Hematopoietic multipotent progenitor cell treated with erythropoietin and hydrocortisone succinate and interleukin-3 and kit ligand, for 4 days (in vitro differentiated cells): ENCODE data around the gene ZNF266.

Source experiments
- DNase-seq: peaks from one replicate; pipeline ENCODE4 v3.0.0-alpha.2; 2015

Gene ZNF266

DNA sequence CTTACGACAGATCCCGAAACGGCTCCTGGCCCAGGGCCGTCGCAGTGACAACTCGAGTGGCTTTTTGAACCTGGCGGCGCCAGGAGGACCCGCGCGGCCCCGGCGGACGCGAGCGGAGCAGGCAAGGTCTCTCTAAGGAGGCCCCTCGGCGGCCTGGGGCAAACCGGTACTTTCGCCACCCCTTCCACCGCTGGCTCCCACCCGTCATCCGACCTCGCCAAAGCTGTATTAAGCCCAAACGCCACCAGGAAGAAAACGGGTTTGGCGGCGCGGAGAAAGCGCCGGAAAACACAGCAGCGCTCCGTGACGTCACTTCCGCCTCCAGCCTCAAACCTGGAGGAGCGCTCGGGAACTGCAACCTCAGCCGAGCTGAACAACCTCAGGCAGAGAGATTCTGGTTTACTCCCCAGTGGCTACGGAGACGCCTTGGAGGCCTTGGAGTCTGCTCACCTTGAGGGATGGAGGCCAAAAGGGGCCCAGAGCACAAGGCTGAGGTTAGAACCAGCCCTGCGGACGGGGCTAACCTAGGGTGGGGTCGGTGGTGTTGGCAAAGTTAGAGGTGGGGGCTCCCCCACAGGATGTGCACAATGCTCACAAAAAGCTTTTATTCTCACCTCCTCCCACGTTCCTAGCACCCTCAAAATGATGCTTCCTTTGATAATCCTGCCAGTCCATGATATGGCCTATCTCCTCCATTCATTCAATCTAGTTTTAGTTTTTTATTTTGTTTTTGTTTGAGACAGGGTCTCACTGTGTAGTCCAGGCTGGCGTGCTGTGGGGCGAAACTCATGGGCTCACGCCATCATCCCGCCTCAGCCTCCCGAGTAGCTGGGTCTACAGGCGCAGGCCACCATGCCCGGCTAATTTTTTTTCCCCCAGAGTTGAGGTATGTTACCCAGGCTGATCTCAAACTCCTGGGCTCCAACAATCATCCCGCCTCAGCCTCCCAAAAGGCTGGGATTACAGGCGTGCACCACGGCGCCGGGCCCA lies at the start of gene ZNF266:
TSS of gene ZNF266 (minus strand) at position 295 of the 990 bp plus-strand sequence. CDS start 15,484 bp downstream, outside the sequence.
- DNase-seq, result peak; percentile 97

DNA sequence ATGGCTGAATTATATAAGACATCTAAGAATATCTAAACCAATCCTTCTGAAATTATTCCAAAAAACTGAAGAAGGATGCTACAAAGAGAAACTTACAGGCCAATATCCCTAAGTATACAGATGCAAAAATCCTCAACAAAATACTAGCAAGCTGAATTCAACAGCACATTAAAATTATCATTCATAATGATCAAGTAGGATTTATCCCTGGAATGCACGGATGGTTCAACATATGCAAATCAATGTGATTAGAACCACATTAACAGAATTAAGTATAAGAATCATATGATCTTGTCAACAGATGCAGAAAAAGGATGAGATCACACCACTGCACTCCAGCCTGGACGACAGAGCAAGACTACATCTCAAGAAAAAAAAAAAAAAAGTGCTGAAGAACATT lies 49.8 kb upstream of the ZNF266 start:
- DNase-seq, result no peak

DNA sequence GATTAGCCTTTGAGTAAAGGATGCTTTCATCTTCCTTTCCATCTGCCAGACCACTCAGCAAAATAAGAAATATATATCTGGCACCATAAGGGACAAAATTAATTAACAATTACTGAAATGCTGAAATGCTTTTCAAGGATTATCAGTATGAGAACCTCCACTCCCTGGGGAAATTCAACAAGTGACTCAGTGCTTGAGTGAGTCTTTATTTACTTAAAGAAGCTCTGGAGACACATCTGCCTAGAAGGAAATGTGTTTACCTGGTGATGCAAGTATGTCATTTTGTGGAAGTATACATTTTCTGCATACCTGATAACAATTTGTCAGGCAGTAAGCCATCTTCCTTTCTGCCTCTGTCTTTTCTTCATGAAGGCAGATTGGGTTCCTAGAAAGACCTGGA lies 39.6 kb upstream of the ZNF266 start:
- DNase-seq, result no peak

DNA sequence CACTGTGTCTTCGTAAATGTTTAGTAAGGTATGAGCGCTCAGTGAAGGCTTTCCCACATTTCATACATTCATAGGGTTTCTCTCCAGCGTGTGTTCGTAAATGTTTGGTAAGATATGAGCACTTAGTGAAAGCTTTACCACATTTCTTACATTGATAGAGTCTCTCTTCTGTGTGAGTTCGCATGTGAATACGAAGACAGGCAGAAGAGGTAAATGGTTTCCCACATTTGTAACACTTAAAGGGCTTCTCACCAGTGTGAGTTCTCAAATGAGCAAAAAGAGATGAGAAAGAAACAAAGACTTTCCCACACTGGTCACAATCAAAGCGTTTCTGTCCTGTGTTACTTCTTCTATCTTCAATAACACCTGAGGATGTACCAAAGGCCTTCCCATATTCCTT lies 31.8 kb upstream of the ZNF266 start:
- DNase-seq, result no peak

DNA sequence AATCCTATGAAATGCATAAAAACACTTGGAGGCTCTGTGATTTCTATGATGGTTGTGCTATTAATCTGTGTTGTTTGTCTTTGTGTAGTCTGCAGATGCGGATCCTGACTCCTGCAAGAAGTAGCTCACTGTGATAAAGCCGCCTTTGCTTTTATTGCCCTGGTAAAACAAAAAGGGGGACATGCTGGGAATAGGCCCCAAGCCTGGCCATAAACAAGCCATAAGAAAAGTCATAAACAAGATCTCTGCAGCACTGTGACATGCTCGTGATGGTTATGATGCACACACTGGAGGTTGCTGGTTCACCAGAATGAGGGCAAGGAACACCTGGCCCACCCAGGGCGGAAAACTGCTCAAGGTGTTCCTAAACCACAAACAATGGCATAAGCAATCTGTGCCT lies 26.6 kb upstream of the ZNF266 start:
- DNase-seq, result no peak

DNA sequence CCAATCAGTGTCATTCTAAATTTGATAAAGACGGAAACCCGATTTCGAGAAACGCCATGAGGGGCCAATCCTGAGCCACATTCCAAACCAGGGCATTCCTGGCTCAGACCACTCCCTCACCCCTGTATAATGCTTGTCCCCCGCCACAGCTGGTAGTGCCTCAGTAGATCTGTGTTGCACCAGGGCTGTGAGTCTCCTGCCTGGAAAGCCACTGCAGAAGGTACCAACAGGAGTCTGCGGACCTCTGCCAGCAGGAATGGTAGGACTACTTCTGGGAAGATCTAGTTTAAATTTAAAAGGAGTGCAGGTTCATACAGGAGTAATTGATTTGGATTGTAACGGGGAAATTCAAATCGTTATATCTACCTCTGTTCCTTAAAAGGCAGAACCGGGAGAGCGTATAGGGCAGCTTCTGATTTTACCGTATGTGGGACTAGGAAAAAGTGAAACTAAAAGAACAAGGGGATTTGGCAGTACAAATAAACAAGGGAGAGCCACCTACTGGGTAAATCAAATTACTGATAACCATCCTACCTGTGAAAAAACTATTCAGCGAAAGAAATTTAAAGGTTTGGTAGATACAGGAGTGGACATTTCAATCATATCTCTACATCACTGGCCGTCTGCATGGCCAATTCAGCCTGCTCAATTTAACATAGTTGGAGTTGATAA lies 20.8 kb upstream of the ZNF266 start:
- no peak for DNase-seq

DNA sequence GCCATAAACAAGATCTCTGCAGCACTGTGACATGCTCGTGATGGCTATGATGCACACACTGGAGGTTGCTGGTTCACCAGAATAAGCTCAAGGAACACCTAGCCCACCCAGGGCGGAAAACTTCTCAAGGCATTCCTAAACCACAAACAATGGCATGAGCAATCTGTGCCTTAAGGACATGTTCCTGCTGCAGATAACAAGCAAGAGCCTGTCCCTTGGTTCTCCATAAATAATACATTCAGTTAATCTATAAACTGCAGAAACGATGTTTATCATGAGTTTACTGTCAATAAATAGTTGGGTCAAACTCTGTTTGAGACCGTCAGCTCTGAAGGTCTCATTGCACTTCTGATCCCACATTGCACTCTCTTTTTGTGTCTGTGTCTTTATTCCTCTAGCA lies 18.6 kb upstream of the ZNF266 start:
- DNase-seq, result no peak

DNA sequence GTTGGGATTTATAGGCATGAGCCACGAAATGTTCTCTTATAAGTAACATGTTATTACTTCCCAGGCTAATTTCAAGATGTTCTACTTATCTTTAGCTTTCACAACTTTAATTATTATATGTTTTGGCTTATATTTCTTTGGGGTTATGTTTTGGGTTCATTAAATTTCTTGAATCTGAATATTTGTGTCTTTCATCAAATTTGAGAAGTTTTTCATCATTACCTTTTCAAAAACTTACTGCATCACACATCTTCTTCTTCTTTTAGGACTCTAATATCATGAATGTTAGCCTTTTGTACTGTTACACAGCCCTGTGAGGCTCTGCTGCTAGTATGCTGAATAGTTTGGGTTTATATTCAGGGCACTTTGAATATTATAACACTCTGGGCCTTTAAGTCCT lies 9.7 kb upstream of the ZNF266 start:
- no peak for DNase-seq

DNA sequence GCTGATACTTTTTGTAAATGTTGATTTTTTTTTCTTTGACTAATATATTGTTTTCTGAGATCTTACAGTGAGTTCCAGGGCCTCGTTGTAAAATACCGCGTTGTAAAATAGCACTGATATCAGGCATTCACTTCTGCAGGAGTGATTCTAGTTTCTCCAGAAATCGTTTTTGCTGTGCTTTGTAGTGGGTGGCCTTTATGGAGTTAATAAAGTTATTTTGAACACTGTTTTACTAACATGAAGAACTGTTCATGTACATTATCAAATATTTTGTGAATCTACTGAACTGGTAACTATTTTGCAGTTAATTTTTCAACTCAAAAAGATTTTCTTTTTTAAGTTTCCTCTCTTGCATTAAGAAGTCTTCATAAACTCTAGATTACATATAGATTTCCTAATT lies 985 bp upstream of the ZNF266 start:
- no peak for DNase-seq

DNA sequence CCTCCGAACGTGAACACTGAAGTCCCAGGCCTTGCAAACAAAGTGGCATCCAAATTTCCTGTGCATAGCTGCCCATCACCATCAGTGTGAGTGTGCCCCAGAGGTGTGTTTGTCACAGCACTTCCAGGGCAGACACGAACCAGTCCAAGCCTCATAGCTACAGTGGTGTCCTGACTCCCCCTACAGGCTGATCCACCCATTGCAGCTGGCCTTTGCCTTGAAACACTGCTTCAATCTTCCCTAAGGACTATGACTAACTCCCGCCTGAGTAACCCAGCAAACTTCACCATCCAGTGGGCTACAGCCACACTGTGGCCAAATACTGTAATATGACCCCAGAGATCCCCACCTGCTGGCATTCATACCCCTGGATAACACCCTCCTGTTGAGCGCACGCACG lies 3.9 kb downstream of the ZNF266 start:
- peak; percentile 44 for DNase-seq

DNA sequence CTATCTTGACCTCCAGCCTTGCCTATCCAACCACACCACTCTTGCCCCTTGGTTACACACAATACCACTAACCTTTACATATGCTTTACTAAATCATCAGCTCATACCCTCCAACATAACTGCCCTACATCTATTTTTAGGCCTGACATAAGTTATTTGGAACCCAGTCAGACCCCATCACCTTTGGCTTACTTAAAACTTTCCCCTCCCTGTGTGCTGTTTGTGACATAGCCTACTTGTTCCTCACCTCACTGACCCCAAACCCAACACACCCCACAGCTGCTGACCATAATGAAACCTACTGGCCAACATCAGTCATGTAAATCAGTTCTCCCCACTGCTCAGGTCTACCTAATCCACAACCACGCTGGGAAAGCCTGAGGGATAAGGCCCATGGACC lies 4.9 kb downstream of the ZNF266 start:
- DNase-seq, result no peak

DNA sequence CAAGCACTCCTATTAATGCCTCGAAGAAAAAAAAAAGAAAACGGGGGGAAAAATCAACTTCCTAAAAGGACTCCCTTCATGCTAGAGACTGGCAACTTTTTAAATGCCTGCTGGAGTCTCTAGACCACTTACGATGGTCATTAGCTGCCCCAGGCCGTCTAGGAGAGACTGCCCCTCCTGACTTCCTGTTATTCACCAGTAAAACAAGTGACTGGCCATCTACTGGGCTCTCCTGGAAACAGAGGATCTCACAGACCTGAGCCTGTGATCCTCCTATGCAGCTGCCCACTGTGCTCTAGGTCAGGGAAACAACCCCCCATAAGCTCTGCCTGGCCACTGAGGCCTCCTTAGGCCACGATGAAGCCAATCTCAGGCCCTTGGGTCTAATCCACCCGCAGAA lies 7.4 kb downstream of the ZNF266 start:
- DNase-seq, result no peak

DNA sequence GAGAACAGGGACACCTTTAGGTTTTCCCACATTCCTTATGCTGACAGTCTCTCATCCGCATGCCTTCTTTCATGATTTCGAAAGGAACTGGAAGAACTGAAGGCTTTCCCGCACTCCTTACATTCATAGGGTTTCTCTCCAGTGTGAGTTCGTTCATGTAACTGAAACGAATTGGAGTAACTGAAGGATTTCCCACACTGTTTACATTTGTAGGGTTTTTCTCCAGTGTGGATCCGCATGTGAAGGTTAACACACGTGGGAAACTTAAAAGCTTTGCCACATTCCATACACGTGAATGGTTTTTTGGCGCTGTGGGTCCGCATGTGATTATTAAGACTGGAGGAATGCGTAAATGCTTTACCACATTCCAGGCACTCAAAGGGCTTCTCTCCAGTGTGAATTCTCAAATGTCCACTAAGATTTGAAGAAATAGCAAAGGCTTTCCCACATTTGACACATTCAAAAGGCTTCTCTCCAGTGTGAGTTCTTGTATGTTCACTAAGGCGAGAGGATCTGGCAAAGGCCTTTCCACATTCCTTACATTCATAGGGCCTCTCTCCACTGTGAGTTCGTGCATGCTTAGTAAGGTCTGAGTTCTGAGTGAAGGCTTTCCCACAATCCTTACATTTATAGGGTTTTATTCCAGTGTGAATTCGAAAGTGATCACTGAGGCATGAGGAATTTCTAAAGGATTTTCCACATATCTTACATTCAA lies 22.0 kb downstream of the ZNF266 start:
- DNase-seq, result no peak

DNA sequence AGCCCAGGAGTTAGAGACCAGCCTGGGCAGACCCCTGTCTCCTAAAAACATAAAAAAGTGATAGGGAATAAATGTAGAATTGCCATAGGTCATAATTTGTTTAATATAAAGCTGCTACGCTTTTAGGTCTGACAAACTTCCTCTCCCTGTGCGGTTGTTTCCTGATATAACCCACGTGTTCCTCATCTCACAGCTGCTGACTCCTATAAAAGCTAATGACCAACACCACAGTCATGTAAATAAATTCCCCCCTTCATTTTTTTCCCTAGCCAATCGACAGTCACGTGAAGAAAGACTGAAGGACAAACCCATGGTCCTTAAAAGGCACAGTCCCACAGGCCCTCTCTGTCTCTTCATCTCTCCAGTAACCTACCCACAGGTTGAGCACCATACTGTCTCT lies 27.5 kb downstream of the ZNF266 start:
- DNase-seq, result no peak

DNA sequence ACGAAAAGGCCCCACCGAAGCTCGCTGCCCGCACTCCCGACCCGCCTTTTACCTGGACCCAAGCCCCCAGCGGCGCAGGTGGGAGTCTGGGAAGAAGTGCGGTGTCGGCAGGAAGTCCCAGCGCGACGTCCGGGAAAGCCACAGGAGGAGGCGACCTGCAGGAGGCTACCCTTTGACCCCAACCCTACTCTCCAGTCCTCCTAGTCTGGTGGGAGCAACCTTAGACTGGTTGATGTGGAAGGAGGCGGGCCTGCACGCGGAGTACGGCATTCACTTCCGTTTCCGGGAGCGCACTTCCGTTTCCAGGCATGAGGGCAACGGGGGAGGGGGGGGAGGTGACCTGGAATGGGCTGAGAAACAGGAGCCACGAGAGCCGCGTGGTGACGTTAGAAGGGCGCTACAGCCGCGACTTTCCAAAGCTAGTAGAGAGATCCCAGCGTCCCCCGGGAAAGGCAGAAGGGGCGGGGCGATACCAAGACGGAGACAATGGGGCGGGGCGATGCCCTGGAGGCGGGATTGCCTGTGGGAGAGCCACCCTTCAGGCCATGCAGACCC lies 28.5 kb downstream of the ZNF266 start:
- peak; percentile 77 for DNase-seq

DNA sequence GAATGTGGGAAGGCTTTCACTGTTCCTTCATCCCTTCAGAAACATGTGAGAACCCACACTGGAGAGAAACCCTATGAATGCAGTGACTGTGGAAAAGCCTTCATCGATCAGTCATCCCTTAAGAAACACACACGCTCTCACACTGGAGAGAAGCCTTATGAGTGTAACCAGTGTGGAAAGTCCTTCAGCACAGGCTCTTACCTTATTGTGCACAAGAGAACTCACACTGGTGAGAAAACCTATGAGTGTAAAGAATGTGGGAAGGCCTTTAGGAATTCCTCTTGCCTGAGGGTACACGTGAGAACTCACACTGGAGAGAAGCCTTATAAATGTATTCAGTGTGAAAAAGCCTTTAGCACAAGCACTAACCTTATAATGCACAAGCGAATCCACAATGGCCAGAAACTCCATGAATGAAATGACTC lies 54.0 kb downstream of the ZNF266 start:
- DNase-seq, result peak; percentile 13

DNA sequence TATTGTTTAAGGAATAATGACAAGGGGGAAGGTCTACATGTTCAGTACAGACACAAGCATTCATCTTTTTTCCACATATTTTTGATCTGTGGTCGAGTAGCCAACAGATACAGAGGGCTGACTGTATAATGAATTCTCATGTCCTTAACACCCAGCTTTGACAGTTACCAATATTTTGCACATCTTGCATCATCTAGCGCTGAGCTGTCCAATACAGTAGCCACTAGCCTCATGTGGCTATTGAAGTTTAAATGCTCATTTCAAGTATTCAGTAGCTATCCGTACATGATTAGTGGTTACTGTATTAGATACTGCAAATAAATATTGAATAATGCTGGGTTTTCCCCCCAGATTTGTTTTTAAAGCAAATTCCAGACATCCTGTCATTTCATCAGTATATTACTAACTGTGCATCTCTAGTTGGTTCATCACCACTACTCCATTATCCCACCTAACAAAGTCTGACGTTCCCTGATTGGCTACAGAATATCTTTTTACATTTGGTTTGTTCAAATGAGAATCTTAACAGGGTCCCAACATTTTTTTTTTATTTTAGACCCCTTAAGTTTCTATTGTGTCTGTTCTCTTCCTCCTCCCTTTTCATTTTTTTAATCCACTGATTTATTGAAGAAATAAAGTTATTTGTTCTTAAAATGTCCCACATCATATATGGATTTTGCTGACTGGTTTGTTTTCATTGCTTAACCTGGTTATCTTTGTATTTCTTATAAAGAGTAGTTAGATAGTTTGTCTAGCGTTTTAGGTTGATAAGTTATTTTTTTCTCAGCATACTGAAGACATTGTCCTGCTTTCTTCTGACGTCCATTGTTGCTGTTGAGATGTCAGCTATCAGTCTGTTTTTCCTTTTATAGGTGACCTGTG lies 64.4 kb downstream of the ZNF266 start:
- DNase-seq, result no peak

DNA sequence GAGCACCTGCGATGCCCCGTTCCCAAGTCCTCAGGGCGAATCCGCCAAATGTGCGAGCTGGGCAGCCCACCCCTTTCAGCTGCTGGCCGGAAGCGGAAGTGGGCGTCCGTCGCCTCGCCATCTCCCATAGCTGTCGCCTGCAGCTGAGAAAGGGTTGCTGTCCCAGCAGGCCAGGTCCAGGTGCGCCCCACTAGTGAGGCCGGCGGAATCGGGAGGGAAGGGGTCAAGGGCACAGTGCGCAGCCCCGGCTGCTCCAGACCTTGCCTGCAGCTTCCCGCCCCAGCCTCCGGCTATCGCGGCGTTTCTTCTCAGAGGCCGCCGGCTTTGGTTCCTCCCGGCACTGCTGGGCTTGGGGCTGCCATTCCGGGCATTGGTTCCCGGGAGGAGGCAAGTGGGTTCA lies 72.5 kb downstream of the ZNF266 start, which contains the start of gene ZNF177:
TSS of gene ZNF177 (plus strand) at position 109 of the 400 bp plus-strand sequence. CDS start 15,299 bp downstream, outside the sequence.
- peak; percentile 59 for DNase-seq
